Keratinocyte (primary cell): ENCODE measurements around the gene FAM50B. TPM values are rescaled to one million over a fixed set of nuclear protein-coding genes. Genes with fewer than 3 reads are reported as not detected.

Experiments used
- DNase-seq: peaks from one replicate; pipeline ENCODE4 v3.0.0-alpha.2; 2011; ENCODE audit warnings: low read depth, missing footprints, low spot score
- FAIRE-seq: peaks from 2 replicates; lab custom pipeline; 2011; peaks lifted over from hg19 to GRCh38; lab: Jason Lieb, UNC
- H2AFZ ChIP-seq: 2 replicates; pipeline ENCODE4 v1.6.0; 2012; ENCODE audit warnings: low read length, control low read depth, inconsistent platforms; ENCODE audit not compliant: control insufficient read depth
- H3K27ac ChIP-seq: 2 replicates; pipeline ENCODE4 v1.5.1; 2011; ENCODE audit warnings: low read length; ENCODE audit not compliant: control insufficient read depth, insufficient read depth
- H3K27me3 ChIP-seq: 3 replicates; pipeline ENCODE4 v1.6.0; 2011; ENCODE audit warnings: low read length; ENCODE audit not compliant: control insufficient read depth, insufficient read depth; ENCODE audit errors: extremely low read depth
- H3K36me3 ChIP-seq, 2 experiments: 2 replicates in 1 of 2; 3 replicates in 1 of 2; pipeline ENCODE4 v1.5.1; 2011; ENCODE audit warnings: low read length in 2 of 2, mild to moderate bottlenecking in 1 of 2; ENCODE audit not compliant: control insufficient read depth in 2 of 2, insufficient read depth in 2 of 2; ENCODE audit errors: extremely low read depth in 1 of 2
- H3K4me1 ChIP-seq: 3 replicates; pipeline ENCODE4 v1.5.1; 2011; ENCODE audit warnings: low read length; ENCODE audit not compliant: control insufficient read depth, insufficient read depth; ENCODE audit errors: extremely low read depth
- H3K4me2 ChIP-seq: 3 replicates; pipeline ENCODE4 v1.6.0; 2011; ENCODE audit warnings: low read depth, low read length; ENCODE audit not compliant: control insufficient read depth, insufficient read depth; ENCODE audit errors: extremely low read depth
- H3K4me3 ChIP-seq, 3 experiments: fragments of 200-600 bp in 1 of 3; sonication (generic) in 1 of 3; 2 replicates in 2 of 3; 3 replicates in 1 of 3; pipeline ENCODE4 v1.5.1; 2011 to 2016; ENCODE audit warnings: low read length in 3 of 3, mild to moderate bottlenecking in 3 of 3, control low read depth in 2 of 3, inconsistent platforms in 1 of 3, low read depth in 1 of 3, mixed read lengths in 1 of 3, mixed run types in 1 of 3, moderate library complexity in 1 of 3; ENCODE audit not compliant: control insufficient read depth in 2 of 3, insufficient read depth in 2 of 3; ENCODE audit errors: extremely low read depth in 1 of 3
- H3K79me2 ChIP-seq: 2 replicates; pipeline ENCODE4 v1.6.0; 2012; ENCODE audit warnings: low read length; ENCODE audit not compliant: control insufficient read depth, insufficient read depth
- H3K9ac ChIP-seq: 3 replicates; pipeline ENCODE4 v1.6.0; 2011; ENCODE audit warnings: low read length; ENCODE audit not compliant: control insufficient read depth, insufficient read depth; ENCODE audit errors: extremely low read depth
- H3K9me1 ChIP-seq: 3 replicates; pipeline ENCODE4 v1.6.0; 2011; ENCODE audit warnings: low read length; ENCODE audit not compliant: control insufficient read depth, insufficient read depth; ENCODE audit errors: extremely low read depth
- H3K9me3 ChIP-seq: 2 replicates; pipeline ENCODE4 v1.5.1; 2012; ENCODE audit warnings: low read depth, low read length; ENCODE audit not compliant: control insufficient read depth
- H4K20me1 ChIP-seq: 3 replicates; pipeline ENCODE4 v1.6.0; 2011; ENCODE audit warnings: low read length; ENCODE audit not compliant: control insufficient read depth, insufficient read depth; ENCODE audit errors: extremely low read depth
- CTCF ChIP-seq, 3 experiments: IDR thresholded peaks in 1 of 3; conservative IDR thresholded peaks in 1 of 3; optimal IDR thresholded peaks in 1 of 3; 2 replicates in 2 of 3; 3 replicates in 1 of 3; pipeline versions ENCODE3 to v1.5.1; 2011; ENCODE audit warnings: low read length in 3 of 3, mild to moderate bottlenecking in 3 of 3, moderate library complexity in 2 of 3, control low read depth in 1 of 3, inconsistent platforms in 1 of 3; ENCODE audit not compliant: insufficient read depth in 2 of 3; ENCODE audit errors: extremely low read depth in 1 of 3
- EZH2 ChIP-seq: IDR thresholded peaks from one replicate; pipeline ENCODE4 v1.6.1; 2012; ENCODE audit warnings: inconsistent platforms, mild to moderate bottlenecking, low read length, moderate library complexity
- dilution Hi-C: fragments of 300-500 bp; cut with MboI; formaldehyde crosslinking; loops from one replicate; pipeline ENCODE4 v1.7.0; 2020; ENCODE audit warnings: low sequenced_read_pairs; ENCODE audit not compliant: extremely low pct_ligation_motif_present
- polyA plus RNA-seq, 5 experiments: library from polyadenylated mRNA; depleted of rRNA in 3 of 5; stranded (reverse) in 3 of 5; stranded (forward) in 1 of 5; unstranded in 1 of 5; fragments of >200 nt; gene quantifications; 1 replicate in 1 of 5; 2 replicates in 3 of 5; 3 replicates in 1 of 5; pipeline versions ENCODE4 v1.2.1 to v1.2.3, GENCODE V29; 2011 to 2012; ENCODE audit warnings: missing spikeins in 2 of 5, low read depth in 1 of 5, low replicate concordance in 1 of 5

Gene FAM50B
- polyA plus RNA-seq, 1 donor (not counting 4 experiments of a cell fraction or from before 2014, with no cell fraction given): 4.0 TPM

GRCh38 chr6:3841066-3841454, 8.1 kb upstream of the FAM50B start:
- Histone ChIP-seq H3K79me2 (no peaks in the 10 kb centered on the region), H3K9me1 (no peaks in the 10 kb centered on the region), H3K4me2 (peak overlapping the region; percentile 44), H3K27me3 (no peaks in the 10 kb centered on the region), H2AFZ (peak overlapping the region; percentile 29), H3K9ac (no peak overlapping the region), H3K36me3 (no peaks in the 10 kb centered on the region), H4K20me1 (no peaks in the 10 kb centered on the region), H3K4me1 (peaks cover 34% of the 10 kb centered on the region), H3K27ac (peak overlapping the region; percentile 23), H3K9me3 (no peaks in the 10 kb centered on the region), H3K4me3 (peak overlapping the region in 1 of 3 experiments; percentile 5)
- FAIRE-seq: no peak
- TF ChIP-seq CTCF (optimal IDR thresholded peaks at IDR 0.05 in 1 of 3, IDR thresholded peaks at IDR 0.05 in 1 of 3, conservative IDR thresholded peaks at IDR 0.05 in 1 of 3; ENCODE audit: extremely low read depth in 1 of 3, insufficient read depth in 2 of 3, low read length in 3 of 3) (no peak), EZH2 (no peak)
- dilution Hi-C loops: no loop called here
- DNase-seq: no peak

GRCh38 chr6:3841711-3842565, 7.2 kb upstream of the FAM50B start:
- FAIRE-seq (peak; percentile 96), DNase-seq (peak; percentile 46)
- peak overlapping the region; percentile 29 for H2AFZ ChIP-seq
- H3K4me1 ChIP-seq: peaks cover 34% of the 10 kb centered on the region
- no peak overlapping the region for H3K27ac ChIP-seq
- dilution Hi-C loops: no loop called here
- H3K9me3 ChIP-seq: no peaks in the 10 kb centered on the region
- H3K27me3 ChIP-seq: no peaks in the 10 kb centered on the region
- no peak overlapping the region for H3K9ac ChIP-seq
- no peaks in the 10 kb centered on the region for H4K20me1 ChIP-seq
- H3K4me2 ChIP-seq: peak overlapping the region; percentile 44
- no peaks in the 10 kb centered on the region for H3K36me3 ChIP-seq
- no peaks in the 10 kb centered on the region for H3K79me2 ChIP-seq
- TF ChIP-seq CTCF (optimal IDR thresholded peaks at IDR 0.05 in 1 of 3, IDR thresholded peaks at IDR 0.05 in 1 of 3, conservative IDR thresholded peaks at IDR 0.05 in 1 of 3; ENCODE audit: extremely low read depth in 1 of 3, insufficient read depth in 2 of 3, low read length in 3 of 3) (no peak), EZH2 (no peak)
- peak overlapping the region in 1 of 3 experiments; percentile 5 for H3K4me3 ChIP-seq
- H3K9me1 ChIP-seq: no peaks in the 10 kb centered on the region
